Right cardiac atrium (tissue), 5 donors: Measurements from ENCODE around the gene NUMB. TPM values are rescaled to one million over a fixed set of nuclear protein-coding genes. Genes with fewer than 3 reads are reported as not detected.

Experiments used
- ATAC-seq, 2 donors: fragments of 200-7000 bp; cut with Tn5 transposase; one replicate each; pipeline versions ENCODE4 v1.8.0 to v1.9.1; 2020; ENCODE audit warnings: moderate library complexity in 2 of 2, mild to moderate bottlenecking in 1 of 2
- DNase-seq, 3 donors: peaks; one replicate each; pipeline ENCODE4 v3.0.0-alpha.2; 2020
- H3K27ac ChIP-seq: one replicate; pipeline ENCODE4 v1.5.1; 2013; ENCODE audit warnings: mild to moderate bottlenecking, low read length, control low read depth, moderate library complexity
- H3K27me3 ChIP-seq: one replicate; pipeline ENCODE4 v1.6.1; 2013; ENCODE audit not compliant: control insufficient read depth, insufficient read depth
- H3K4me1 ChIP-seq: one replicate; pipeline ENCODE4 v1.6.1; 2013; ENCODE audit warnings: low read length; ENCODE audit not compliant: control insufficient read depth, insufficient read depth
- H3K4me3 ChIP-seq: one replicate; pipeline ENCODE4 v1.5.1; 2013; ENCODE audit warnings: low read length, control low read depth
- H3K9me3 ChIP-seq: one replicate; pipeline ENCODE4 v1.6.1; 2013; ENCODE audit warnings: low read length; ENCODE audit not compliant: control insufficient read depth
- WGBS: extraction: QIAGEN DNeasy Blood & Tissue Kit; methylation state at CpG from one replicate; pipeline ENCODE4 v1.1.7; 2013; 5-methylcytosine and 5-hydroxymethylcytosine counted together
- intact Hi-C, 4 donors: fragments of 100-400 bp; cut with DNase I; formaldehyde crosslinking; loops; one replicate each; pipeline versions ENCODE4 v1.11.0 to v1.14.0; 2022 to 2023
- polyA plus RNA-seq: library from polyadenylated mRNA; stranded (reverse); fragments of 200-250 nt; gene quantifications from one replicate; pipeline ENCODE4 v1.2.3, GENCODE V29; 2013
- total RNA-seq, 4 donors: library from RNA; stranded (reverse); fragmentation: NEBNext Ultra II Directional; extraction: Animal tissue kit (Norgen Biotek cat#: 25700); gene quantifications; one replicate each; pipeline ENCODE4 v1.2.1, GENCODE V29; 2021
- donor health status: healthy with polysubstance abuse.
- donor health status: DM: no; HTN: yes; CAD: no.
- donor health status: DM: no; HTN: no; CAD: no.
- donor health status: DM: no; HTN: yes; CAD: no; lungs with severe emphysema.
- donor health status: DM: yes; HTN: yes; CAD: no.

The NUMB gene
- total and polyA plus RNA-seq, 5 donors: 21.1 to 50.0 (median 41.6) TPM

DNA sequence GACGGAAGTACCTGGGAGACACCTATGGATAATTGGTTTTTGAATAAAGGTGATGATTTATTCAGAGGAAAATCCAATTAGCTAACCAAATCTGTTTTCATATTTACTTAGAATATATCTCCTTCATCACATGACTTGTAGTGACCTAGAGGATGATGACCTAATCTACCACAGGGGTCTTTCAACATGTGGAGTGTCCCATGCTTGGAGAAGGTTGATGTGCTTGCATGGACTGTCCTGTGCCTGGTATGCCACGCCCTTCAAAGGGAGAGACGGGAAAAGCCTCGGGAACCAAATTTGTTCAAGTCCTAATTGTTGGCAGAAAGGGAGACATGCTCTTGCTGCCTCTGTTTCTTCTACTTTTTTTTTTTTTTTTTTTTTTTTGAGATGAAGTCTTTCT is 232.8 kb downstream of the NUMB start:
- no peak for DNase-seq
- Histone ChIP-seq H3K27me3 (no peaks in the 10 kb centered on the region), H3K9me3 (no peaks in the 10 kb centered on the region), H3K4me3 (no peak overlapping the region), H3K4me1 (peaks cover 2% of the 10 kb centered on the region), H3K27ac (no peak overlapping the region)
- no peak for ATAC-seq
- intact Hi-C loops: no loop called here
- 87% methylated on average over 4 of the region's 4 CpGs for WGBS

Other genes starting within 250 kb of the NUMB start
- 10 to 100 TPM in 1 of 4 donors, 1 to 10 TPM in 3; 2.9 to 13.5 (median 7.3) TPM for gene PAPLN, start 221.0 kb downstream of the NUMB start, total RNA-seq
- 6.0 TPM for gene PAPLN, start 221.0 kb downstream of the NUMB start, polyA plus RNA-seq
- 10 to 100 TPM in 3 of 4 donors, 1 to 10 TPM in 1; 9.2 to 14.4 (median 11.6) TPM for gene RIOX1, start 32.4 kb upstream of the NUMB start, total RNA-seq
- gene RIOX1, start 32.4 kb upstream of the NUMB start, polyA plus RNA-seq: 7.3 TPM
- gene ACOT1, start 78.6 kb upstream of the NUMB start, total RNA-seq: 10 to 100 TPM in 2 of 4 donors, 1 to 10 TPM in 2; 4.9 to 14.7 (median 7.7) TPM
- 16.2 TPM for gene ACOT1, start 78.6 kb upstream of the NUMB start, polyA plus RNA-seq
- gene HEATR4, start 100.4 kb upstream of the NUMB start, total RNA-seq: under 1 TPM; 0.14 to 0.31 (median 0.22) TPM
- gene HEATR4, start 100.4 kb upstream of the NUMB start, polyA plus RNA-seq: 0.07 TPM
- gene ACOT2, start 110.7 kb upstream of the NUMB start, total RNA-seq: 100 to 1,000 TPM; 100 to 141 (median 103) TPM
- 114 TPM for gene ACOT2, start 110.7 kb upstream of the NUMB start, polyA plus RNA-seq
- gene ACOT4, start 133.3 kb upstream of the NUMB start, total RNA-seq: under 1 TPM; 0.31 to 0.74 (median 0.56) TPM
- 0.63 TPM for gene ACOT4, start 133.3 kb upstream of the NUMB start, polyA plus RNA-seq
- gene ACOT6, start 154.0 kb upstream of the NUMB start, total RNA-seq: not detected
- gene ACOT6, start 154.0 kb upstream of the NUMB start, polyA plus RNA-seq: not detected
- 10 to 100 TPM; 15.9 to 19.9 (median 17.5) TPM for gene DNAL1, start 186.4 kb upstream of the NUMB start, total RNA-seq
- gene DNAL1, start 186.4 kb upstream of the NUMB start, polyA plus RNA-seq: 5.3 TPM